ENCODE data around the gene CDH12.

DNA sequence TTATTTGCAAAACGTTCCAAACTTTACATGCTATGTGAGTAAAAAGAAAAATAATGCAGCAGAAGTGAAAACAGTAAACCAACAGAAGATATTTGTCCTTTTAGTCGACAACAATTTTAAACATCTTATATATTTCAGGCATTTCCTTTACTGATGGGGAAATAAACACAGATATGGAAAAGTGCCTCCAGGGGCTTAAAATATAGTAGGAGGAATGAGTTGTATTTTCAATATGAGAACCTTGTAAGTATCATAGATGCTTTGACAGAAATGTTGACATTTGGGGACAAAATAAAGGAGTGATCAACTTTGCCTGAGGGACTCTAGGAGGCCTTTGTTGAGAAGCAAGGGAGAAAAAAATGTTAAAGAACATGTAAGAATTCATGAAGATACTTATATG is 1043.5 kb downstream of the CDH12 start:
- TF ChIP-seq GATA2 (IDR thresholded peaks at IDR 0.05; ENCODE audit: low read depth, low read length) (no peak), GATA3 (IDR thresholded peaks at IDR 0.05; ENCODE audit: low read depth, low read length) (no peak)

All from SH-SY5Y (cell line).